GM12878 (cell line): ENCODE measurements around the gene SERINC5. TPM values are rescaled to one million over a fixed set of nuclear protein-coding genes. Genes with fewer than 3 reads are reported as not detected.

Experiments
- ATAC-seq: fragments of 200-7000 bp; cut with Tn5 transposase; 3 replicates; pipeline ENCODE4 v1.9.1; 2020; ENCODE audit warnings: mild to moderate bottlenecking, moderate library complexity
- BruUV-seq: library from RNA; stranded (reverse); fragments of 400-500 nt; replicated peaks from 2 replicates; lab custom pipeline; 2021; lab: Mats Ljungman, UMichigan
- CTCF ChIA-PET: fragments of 300-600 bp; sonication (Branson Sonifier 250); formaldehyde crosslinking; extraction: SDS; loops from one replicate; lab custom pipeline; 2021; ENCODE audit warnings: inconsistent platforms; lab: Yijun Ruan, JAX
- POLR2A ChIA-PET: fragments of 350-600 bp; formaldehyde crosslinking; extraction: SDS; loops from one replicate; lab custom pipeline; 2021; ENCODE audit warnings: inconsistent platforms; lab: Charles Lee
- RAD21 ChIA-PET: fragments of 300-600 bp; sonication (Branson Sonifier 250); formaldehyde crosslinking; loops from one replicate; lab custom pipeline; 2023; ENCODE audit warnings: antibody characterized with exemption; ENCODE audit not compliant: unreplicated experiment; lab: Charles Lee
- SMC1A ChIA-PET: fragments of 300-600 bp; sonication (Branson Sonifier 250); formaldehyde crosslinking; loops from one replicate; lab custom pipeline; 2023; ENCODE audit not compliant: unreplicated experiment, uncharacterized antibody; lab: Charles Lee
- DNase-seq: peaks from one replicate; pipeline ENCODE4 v3.0.0-alpha.2; 2011; ENCODE audit warnings: low read depth, low spot score
- FAIRE-seq: peaks from 3 replicates; lab custom pipeline; 2011; peaks lifted over from hg19 to GRCh38; lab: Jason Lieb, UNC
- H2AFZ ChIP-seq: 2 replicates; pipeline ENCODE4 v1.6.0; 2011; ENCODE audit warnings: low read depth, low read length, control low read depth; ENCODE audit not compliant: control insufficient read depth
- H3K27ac ChIP-seq: 2 replicates; pipeline ENCODE4 v1.5.1; 2011; ENCODE audit warnings: control low read depth; ENCODE audit not compliant: control insufficient read depth, insufficient read depth
- H3K27me3 ChIP-seq, 2 experiments: replicated peaks in 1 of 2; 2 replicates each; pipeline versions ENCODE4 v1.6.0 to v1.6.1; 2011; ENCODE audit warnings: low read length in 1 of 2; ENCODE audit not compliant: control insufficient read depth in 2 of 2, insufficient read depth in 2 of 2
- H3K36me3 ChIP-seq, 2 experiments: 2 replicates each; pipeline ENCODE4 v1.5.1; 2011; ENCODE audit warnings: low read length in 1 of 2; ENCODE audit not compliant: control insufficient read depth in 2 of 2, insufficient read depth in 2 of 2
- H3K4me1 ChIP-seq: 2 replicates; pipeline ENCODE4 v1.6.1; 2011; ENCODE audit warnings: mild to moderate bottlenecking, low read length, moderate library complexity, mixed read lengths; ENCODE audit not compliant: control insufficient read depth, insufficient read depth
- H3K4me2 ChIP-seq: 2 replicates; pipeline ENCODE4 v1.6.0; 2011; ENCODE audit warnings: control low read depth; ENCODE audit not compliant: control insufficient read depth, insufficient read depth
- H3K4me3 ChIP-seq: fragments of 200-600 bp; sonication (generic); 2 replicates; pipeline ENCODE4 v1.5.1; 2016
- H3K79me2 ChIP-seq: 2 replicates; pipeline ENCODE4 v1.6.0; 2011; ENCODE audit warnings: low read length; ENCODE audit not compliant: control insufficient read depth, insufficient read depth
- H3K9ac ChIP-seq: 2 replicates; pipeline ENCODE4 v1.8.0; 2011; ENCODE audit warnings: low read length, control low read depth, mixed read lengths; ENCODE audit not compliant: control insufficient read depth, insufficient read depth
- H3K9me3 ChIP-seq: replicated peaks from 3 replicates; pipeline ENCODE4 v1.5.1; 2011; ENCODE audit warnings: mild to moderate bottlenecking, low read length; ENCODE audit not compliant: control insufficient read depth, insufficient read depth
- H4K20me1 ChIP-seq: 2 replicates; pipeline ENCODE4 v1.6.0; 2011; ENCODE audit not compliant: control insufficient read depth, insufficient read depth
- CHD1 ChIP-seq: IDR thresholded peaks from 2 replicates; pipeline ENCODE4 v1.6.1; 2012; ENCODE audit warnings: low read depth, low read length, improper control_type of control experiment
- E2F8 ChIP-seq: fragments of 450-650 bp; IDR thresholded peaks from 2 replicates; pipeline ENCODE4 v1.6.1; 2018; ENCODE audit warnings: mild to moderate bottlenecking, low read depth, moderate library complexity; ENCODE audit not compliant: partially characterized antibody
- EGR1 ChIP-seq, 2 experiments: IDR thresholded peaks; 1 replicate in 1 of 2; 2 replicates in 1 of 2; pipeline ENCODE4 v1.6.1; 2011 to 2012; ENCODE audit warnings: low read depth in 2 of 2, low read length in 2 of 2, borderline replicate concordance in 1 of 2, mild to moderate bottlenecking in 1 of 2, moderate library complexity in 1 of 2
- HDAC6 ChIP-seq: fragments of 200-600 bp; sonication (generic); IDR thresholded peaks from one replicate; pipeline ENCODE4 v1.8.0; 2017; ENCODE audit warnings: antibody characterized with exemption; ENCODE audit not compliant: unreplicated experiment
- RUNX3 ChIP-seq: IDR thresholded peaks from 2 replicates; pipeline ENCODE4 v1.6.1; 2012; ENCODE audit warnings: low read length, inconsistent platforms
- SIN3A ChIP-seq: IDR thresholded peaks from 2 replicates; pipeline ENCODE4 v1.6.1; 2012; ENCODE audit warnings: low read depth, low read length, improper control_type of control experiment
- STAT1 ChIP-seq: fragments of 450-650 bp; conservative IDR thresholded peaks from 2 replicates; pipeline ENCODE4 v1.6.1; 2014; ENCODE audit warnings: antibody characterized with exemption, mild to moderate bottlenecking
- STAT3 ChIP-seq: IDR thresholded peaks from 2 replicates; pipeline ENCODE4 v1.6.1; 2011; ENCODE audit warnings: low read depth, low read length, improper control_type of control experiment
- TARDBP ChIP-seq: IDR thresholded peaks from 2 replicates; pipeline ENCODE4 v1.6.1; 2016; ENCODE audit warnings: borderline replicate concordance
- ZNF384 ChIP-seq: IDR thresholded peaks from 2 replicates; pipeline ENCODE4 v1.6.1; 2012; ENCODE audit warnings: low read depth, mild to moderate bottlenecking, low read length, improper control_type of control experiment, borderline replicate concordance
- WGBS: methylation state at CpG from one replicate; pipeline ENCODE4 v1.1.6; 2016; ENCODE audit warnings: low lambda C conversion rate; ENCODE audit not compliant: insufficient replicate concordance, insufficient coverage; ENCODE audit errors: missing lambda C conversion rate; 5-methylcytosine and 5-hydroxymethylcytosine counted together
- in situ Hi-C: fragments of 300-500 bp; cut with MboI; formaldehyde crosslinking; loops from 9 replicates; pipeline ENCODE4 v1.14.3; 2018; ENCODE audit warnings: mixed read lengths
- intact Hi-C: fragments of 100-400 bp; cut with micrococcal nuclease; formaldehyde crosslinking; loops from one replicate; pipeline ENCODE4 v1.14.2; 2022; ENCODE audit not compliant: unreplicated experiment
- polyA plus RNA-seq, 11 experiments: library from polyadenylated mRNA; depleted of rRNA in 4 of 11; unstranded in 6 of 11; stranded (reverse) in 5 of 11; fragments of >200 nt; fragmentation: Nextera tagmentation in 4 of 11; fragmentation: Illumina TruSeq in 1 of 11; extraction: Ambion mirVana in 4 of 11; extraction: Trizol in 1 of 11; gene quantifications; 1 replicate in 1 of 11; 2 replicates in 10 of 11; pipeline versions ENCODE4 v1.2.1 to v1.2.3, GENCODE V29; 2011 to 2016; ENCODE audit warnings: inconsistent platforms in 2 of 11, missing spikeins in 2 of 11, low read depth in 1 of 11
- total RNA-seq, 4 experiments: library from RNA; depleted of rRNA in 3 of 4; stranded (reverse); fragments of >200 nt in 3 of 4; fragmentation: Illumina TruSeq in 1 of 4; extraction: Trizol in 1 of 4; gene quantifications; 2 replicates each; pipeline versions ENCODE4 v1.2.1 to v1.2.3, GENCODE V29; 2013 to 2021
- TF ChIP-seq, protein P1 (sequence below): IDR thresholded peaks from 2 replicates; pipeline ENCODE4 v1.6.1; 2011; ENCODE audit warnings: low read depth, mild to moderate bottlenecking, low read length, moderate library complexity, borderline replicate concordance; ENCODE audit errors: extremely low read depth

Gene SERINC5
- total and polyA plus RNA-seq, 10 of the 15 experiments (the other 5 are each of a cell fraction or from before 2014, with no cell fraction given), result 0.66 to 7.0 (median 2.8) TPM

- H3K4me3 ChIP-seq, result no peak overlapping the region
- no peaks in the 10 kb centered on the region for H3K36me3 ChIP-seq
- no peak overlapping the region for H3K9ac ChIP-seq
- TF ChIP-seq HDAC6, result no peak
- TF ChIP-seq CHD1, result no peak
- no peak for TF ChIP-seq STAT3
- no peak for TF ChIP-seq STAT1
- TF ChIP-seq, protein P1, sequence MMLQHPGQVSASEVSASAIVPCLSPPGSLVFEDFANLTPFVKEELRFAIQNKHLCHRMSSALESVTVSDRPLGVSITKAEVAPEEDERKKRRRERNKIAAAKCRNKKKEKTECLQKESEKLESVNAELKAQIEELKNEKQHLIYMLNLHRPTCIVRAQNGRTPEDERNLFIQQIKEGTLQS, result no peak
- TF ChIP-seq RUNX3, result no peak
- no peak for TF ChIP-seq TARDBP
- TF ChIP-seq EGR1 (IDR thresholded peaks at IDR 0.05; ENCODE audit: borderline replicate concordance in 1 of 2, low read depth in 2 of 2, low read length in 2 of 2), result no peak
- no peak for TF ChIP-seq E2F8
- TF ChIP-seq ZNF384, result no peak
- no peak for TF ChIP-seq SIN3A
- ChIA-PET POLR2A (interaction anchor here (1.1 to 1.5 kb wide), 2 partner anchors 10 to 24 kb away, joined by 3 to 4 read pairs; no protein-coding TSS in a partner anchor), SMC1A (interaction anchor here (0.8 to 2.0 kb wide), 5 partner anchors 11 to 125 kb away, joined by 3 to 5 read pairs (median 4); partner anchors contain the start of gene SERINC5), RAD21 (interaction anchor here (0.8 to 1.0 kb wide), 2 partner anchors 38 to 124 kb away, joined by 3 read pairs; partner anchors contain the start of gene SERINC5), CTCF (no interaction called here)
- no peaks in the 10 kb centered on the region for H3K4me1 ChIP-seq
- WGBS, result 51% methylated on average over 12 of the region's 12 CpGs
- no peak for DNase-seq
- H3K27ac ChIP-seq, result no peak overlapping the region
- FAIRE-seq, result no peak
- H3K27me3 ChIP-seq, result no peaks in the 10 kb centered on the region
- H4K20me1 ChIP-seq, result no peaks in the 10 kb centered on the region
- in situ Hi-C loops, result no loop called here
- no TSS peak for BruUV-seq
- no peak for ATAC-seq
- intact Hi-C loops, result no loop called here
- no peak overlapping the region for H3K4me2 ChIP-seq
- no peaks in the 10 kb centered on the region for H3K9me3 ChIP-seq
- no peaks in the 10 kb centered on the region for H3K79me2 ChIP-seq
- no peak overlapping the region for H2AFZ ChIP-seq
These were observed 38.9 kb downstream of the SERINC5 start for GRCh38 chr5:80216753-80217596.
